Neural cell (in vitro differentiated cells): ENCODE results near the gene SLC4A2. TPM values are rescaled to one million over a fixed set of nuclear protein-coding genes. Genes with fewer than 3 reads are reported as not detected.

Experiments
- H2AFZ ChIP-seq: fragments of 200-600, 300-800 bp; sonication (generic), shearing (Covaris generic); 2 replicates; pipeline ENCODE4 v1.6.0; 2014; ENCODE audit warnings: low read depth, mild to moderate bottlenecking, antibody characterized with exemption, low read length, moderate library complexity
- H3F3A ChIP-seq: fragments of 200-600 bp; shearing (Covaris generic); 2 replicates; pipeline ENCODE4 v1.6.1; 2016; ENCODE audit warnings: mild to moderate bottlenecking, moderate library complexity, mixed read lengths, antibody characterized with exemption, low read length; ENCODE audit not compliant: insufficient read depth, poor library complexity, severe bottlenecking
- H3K27ac ChIP-seq: fragments of 200-600, 300-800 bp; sonication (generic), shearing (Covaris generic); 2 replicates; pipeline ENCODE4 v1.5.1; 2014; ENCODE audit warnings: mild to moderate bottlenecking, low read length, moderate library complexity
- H3K27me3 ChIP-seq: fragments of 300-800, 200-600 bp; sonication (generic), shearing (Covaris generic); 2 replicates; pipeline ENCODE4 v1.6.0; 2014; ENCODE audit warnings: mild to moderate bottlenecking, low read depth, low read length, moderate library complexity; ENCODE audit not compliant: insufficient read depth
- H3K36me3 ChIP-seq: fragments of 300-800, 200-600 bp; sonication (generic), shearing (Covaris generic); 2 replicates; pipeline ENCODE4 v1.5.1; 2014; ENCODE audit warnings: mild to moderate bottlenecking, antibody characterized with exemption, low read length, moderate library complexity; ENCODE audit not compliant: insufficient read depth
- H3K4me2 ChIP-seq: fragments of 300-800, 200-600 bp; sonication (generic), shearing (Covaris generic); 2 replicates; pipeline ENCODE4 v1.6.0; 2014; ENCODE audit warnings: mild to moderate bottlenecking, low read length
- H3K4me3 ChIP-seq: fragments of 300-800, 200-600 bp; sonication (generic), shearing (Covaris generic); 2 replicates; pipeline ENCODE4 v1.5.1; 2014; ENCODE audit warnings: mild to moderate bottlenecking, low read length, moderate library complexity
- H3K79me2 ChIP-seq: fragments of 200-600 bp; shearing (Covaris generic); replicated peaks from 2 replicates; pipeline ENCODE4 v1.6.0; 2014; ENCODE audit warnings: mild to moderate bottlenecking, low read length, moderate library complexity; ENCODE audit not compliant: insufficient read depth
- H3K9ac ChIP-seq: fragments of 300-800, 200-600 bp; sonication (generic), shearing (Covaris generic); 2 replicates; pipeline ENCODE4 v1.6.1; 2016; ENCODE audit warnings: mild to moderate bottlenecking, low read length, mixed read lengths
- H3K9me2 ChIP-seq: fragments of 200-600 bp; shearing (Covaris generic); 2 replicates; pipeline ENCODE4 v1.6.1; 2016; ENCODE audit warnings: mild to moderate bottlenecking, low read length, mixed read lengths; ENCODE audit not compliant: insufficient read depth
- H3K9me3 ChIP-seq: fragments of 200-600, 300-800 bp; sonication (generic), shearing (Covaris generic); 2 replicates; pipeline ENCODE4 v1.6.1; 2016; ENCODE audit warnings: mild to moderate bottlenecking, mixed run types, low read length, moderate library complexity, mixed read lengths
- H4K20me1 ChIP-seq: fragments of 200-600 bp; shearing (Covaris generic); 2 replicates; pipeline ENCODE4 v1.6.1; 2016; ENCODE audit warnings: mild to moderate bottlenecking, mixed run types; ENCODE audit not compliant: insufficient read depth
- CTCF ChIP-seq: fragments of 450-650 bp; IDR thresholded peaks from 2 replicates; pipeline ENCODE4 v1.5.1; 2014; ENCODE audit warnings: antibody characterized with exemption, mild to moderate bottlenecking, moderate library complexity; ENCODE audit not compliant: poor library complexity, severe bottlenecking
- EP300 ChIP-seq: fragments of 450-650 bp; conservative IDR thresholded peaks from 2 replicates; pipeline ENCODE4 v1.6.1; 2014; ENCODE audit warnings: antibody characterized with exemption, mild to moderate bottlenecking, moderate library complexity; ENCODE audit not compliant: poor library complexity, severe bottlenecking
- EZH2 ChIP-seq: fragments of 200-600, 300-800 bp; shearing (Covaris generic), sonication (generic); IDR thresholded peaks from 2 replicates; pipeline ENCODE4 v1.6.1; 2014; ENCODE audit warnings: antibody characterized with exemption, low read length, borderline replicate concordance, mild to moderate bottlenecking; ENCODE audit not compliant: insufficient read depth, poor library complexity, severe bottlenecking
- MXI1 ChIP-seq: fragments of 450-650 bp; conservative IDR thresholded peaks from 2 replicates; pipeline ENCODE4 v1.6.1; 2014; ENCODE audit warnings: antibody characterized with exemption, mild to moderate bottlenecking; ENCODE audit not compliant: poor library complexity, severe bottlenecking
- POLR2AphosphoS5 ChIP-seq: IDR thresholded peaks from 2 replicates; pipeline ENCODE4 v1.6.1; 2012
- RAD21 ChIP-seq: fragments of 450-650 bp; conservative IDR thresholded peaks from 2 replicates; pipeline ENCODE4 v1.6.1; 2014; ENCODE audit warnings: antibody characterized with exemption, mild to moderate bottlenecking, moderate library complexity
- REST ChIP-seq: IDR thresholded peaks from 2 replicates; pipeline ENCODE4 v1.6.1; 2012; ENCODE audit warnings: borderline replicate concordance
- SMC3 ChIP-seq: fragments of 450-650 bp; conservative IDR thresholded peaks from 2 replicates; pipeline ENCODE4 v1.6.1; 2014; ENCODE audit warnings: antibody characterized with exemption, mild to moderate bottlenecking, moderate library complexity; ENCODE audit not compliant: poor library complexity
- TAF1 ChIP-seq: IDR thresholded peaks from 2 replicates; pipeline ENCODE4 v1.6.1; 2012; ENCODE audit warnings: low read depth
- polyA plus RNA-seq: library from polyadenylated mRNA; depleted of rRNA; stranded (reverse); fragments of >200 nt; gene quantifications from 2 replicates; pipeline ENCODE4 v1.2.3, GENCODE V29; 2014

SLC4A2 gene
- polyA plus RNA-seq, 1 donor from 2014 or later, result 2.4 TPM

GRCh38 chr7:151048911-151049463, 10.4 kb upstream of the SLC4A2 start:
- Histone ChIP-seq H3K4me2 (no peak overlapping the region), H3K79me2 (no peaks in the 10 kb centered on the region)

GRCh38 chr7:151051108-151051507, 8.3 kb upstream of the SLC4A2 start:
- H3K27ac ChIP-seq, result no peak overlapping the region
- H3K36me3 ChIP-seq, result no peaks in the 10 kb centered on the region
- no peak for TF ChIP-seq MXI1
- TF ChIP-seq REST, result peak; percentile 37
- H3K9me2 ChIP-seq, result no peaks in the 10 kb centered on the region
- no peaks in the 10 kb centered on the region for H4K20me1 ChIP-seq
- H3K4me3 ChIP-seq, result peak overlapping the region; percentile 43
- H3K27me3 ChIP-seq, result peaks cover 23% of the 10 kb centered on the region
- no peaks in the 10 kb centered on the region for H3F3A ChIP-seq
- no peak overlapping the region for H2AFZ ChIP-seq
- no peak overlapping the region for H3K9ac ChIP-seq
- H3K79me2 ChIP-seq, result no peaks in the 10 kb centered on the region
- no peaks in the 10 kb centered on the region for H3K9me3 ChIP-seq
- H3K4me2 ChIP-seq, result no peak overlapping the region

More at GRCh38 chr7:151048911-151049463, 10.4 kb upstream of the SLC4A2 start:
- Histone ChIP-seq H3K36me3 (no peaks in the 10 kb centered on the region), H3F3A (no peaks in the 10 kb centered on the region), H3K4me3 (no peak overlapping the region), H3K9me2 (no peaks in the 10 kb centered on the region), H3K9me3 (no peaks in the 10 kb centered on the region), H2AFZ (no peak overlapping the region), H3K27me3 (peaks cover 23% of the 10 kb centered on the region), H3K27ac (no peak overlapping the region), H4K20me1 (no peaks in the 10 kb centered on the region), H3K9ac (no peak overlapping the region)
- no peak for TF ChIP-seq EP300
- no peak for TF ChIP-seq MXI1
- TF ChIP-seq REST, result no peak
- no peak for TF ChIP-seq POLR2AphosphoS5
- no peak for TF ChIP-seq EZH2
- TF ChIP-seq CTCF, result no peak
- no peak for TF ChIP-seq RAD21
- no peak for TF ChIP-seq SMC3
- no peak for TF ChIP-seq TAF1
